Panc1 (cell line): ENCODE data around the gene KCNQ1OT1.

Source experiments
- POLR2AphosphoS5 ChIP-seq: IDR thresholded peaks from 2 replicates; pipeline ENCODE4 v1.6.1; 2012; ENCODE audit warnings: mild to moderate bottlenecking, low read depth, low read length, moderate library complexity
- SIN3A ChIP-seq: IDR thresholded peaks from 2 replicates; pipeline ENCODE4 v1.6.1; 2012; ENCODE audit warnings: low read depth, mild to moderate bottlenecking, low read length, moderate library complexity, borderline replicate concordance; ENCODE audit not compliant: insufficient read depth
- TF ChIP-seq, protein P1 (sequence below): fragments of 450-650 bp; IDR thresholded peaks from 2 replicates; pipeline ENCODE4 v1.5.1; 2017; ENCODE audit warnings: mild to moderate bottlenecking

DNA sequence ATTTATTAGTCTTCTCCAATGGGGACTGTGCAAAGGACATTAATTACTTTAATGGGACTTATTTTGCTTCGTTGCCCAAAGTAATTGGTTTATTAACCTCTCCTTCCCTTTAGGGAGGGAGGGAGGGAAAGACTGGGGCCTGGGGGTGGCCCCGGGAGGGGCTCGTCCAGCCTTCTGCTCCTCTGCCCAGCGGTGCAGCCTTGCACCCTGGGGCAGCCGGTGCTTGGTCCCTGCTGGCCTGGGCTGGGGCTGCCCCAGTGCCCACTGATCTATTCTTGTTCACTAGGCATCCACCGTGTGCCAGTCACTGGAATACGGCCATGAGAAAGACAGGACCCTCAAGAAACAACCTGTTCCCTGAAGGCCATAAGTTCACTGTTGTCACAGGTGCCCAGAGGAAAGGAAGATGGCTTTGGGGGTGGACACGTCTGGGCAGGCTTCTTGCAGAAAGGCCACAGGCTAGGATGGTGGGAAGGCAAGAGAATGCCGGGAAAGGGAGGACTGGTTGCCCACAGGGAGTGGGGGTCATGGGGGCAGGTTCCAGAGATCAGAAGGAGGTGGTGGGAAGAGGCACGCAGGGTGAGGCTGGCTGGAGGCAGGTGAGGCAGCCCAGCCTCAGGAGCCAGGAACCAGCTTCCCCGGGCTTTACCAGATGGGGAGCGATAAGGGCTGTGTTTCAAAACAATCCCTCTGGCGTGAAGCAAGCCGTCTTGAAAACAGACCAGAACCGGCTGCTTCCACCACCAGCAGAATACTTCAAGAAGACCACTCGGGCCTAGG lies 47.6 kb upstream of the KCNQ1OT1 start:
- TF ChIP-seq POLR2AphosphoS5 (no peak), SIN3A (no peak)
- TF ChIP-seq, protein P1, sequence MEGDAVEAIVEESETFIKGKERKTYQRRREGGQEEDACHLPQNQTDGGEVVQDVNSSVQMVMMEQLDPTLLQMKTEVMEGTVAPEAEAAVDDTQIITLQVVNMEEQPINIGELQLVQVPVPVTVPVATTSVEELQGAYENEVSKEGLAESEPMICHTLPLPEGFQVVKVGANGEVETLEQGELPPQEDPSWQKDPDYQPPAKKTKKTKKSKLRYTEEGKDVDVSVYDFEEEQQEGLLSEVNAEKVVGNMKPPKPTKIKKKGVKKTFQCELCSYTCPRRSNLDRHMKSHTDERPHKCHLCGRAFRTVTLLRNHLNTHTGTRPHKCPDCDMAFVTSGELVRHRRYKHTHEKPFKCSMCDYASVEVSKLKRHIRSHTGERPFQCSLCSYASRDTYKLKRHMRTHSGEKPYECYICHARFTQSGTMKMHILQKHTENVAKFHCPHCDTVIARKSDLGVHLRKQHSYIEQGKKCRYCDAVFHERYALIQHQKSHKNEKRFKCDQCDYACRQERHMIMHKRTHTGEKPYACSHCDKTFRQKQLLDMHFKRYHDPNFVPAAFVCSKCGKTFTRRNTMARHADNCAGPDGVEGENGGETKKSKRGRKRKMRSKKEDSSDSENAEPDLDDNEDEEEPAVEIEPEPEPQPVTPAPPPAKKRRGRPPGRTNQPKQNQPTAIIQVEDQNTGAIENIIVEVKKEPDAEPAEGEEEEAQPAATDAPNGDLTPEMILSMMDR: no peak
